WTC11 (cell line): ENCODE measurements around the gene NEK4. TPM values are rescaled to one million over a fixed set of nuclear protein-coding genes. Genes with fewer than 3 reads are reported as not detected.
A peak's percentile ranks its signal among the peaks of the same experiment; 100 is the strongest.

Source experiments
- ATAC-seq: fragments of 200-7000 bp; cut with Tn5 transposase; 2 replicates; pipeline ENCODE4 v1.10.0; 2021; ENCODE audit warnings: mild to moderate bottlenecking, moderate library complexity
- CTCF ChIA-PET: fragments of 300-600 bp; sonication (Branson Sonifier 250); formaldehyde crosslinking; loops from one replicate; lab custom pipeline; 2021; ENCODE audit warnings: antibody characterized with exemption; lab: Charles Lee
- POLR2A ChIA-PET: fragments of 350-600 bp; sonication (Branson Sonifier 250); formaldehyde crosslinking; loops from one replicate; lab custom pipeline; 2021; ENCODE audit warnings: antibody characterized with exemption; lab: Charles Lee
- DNase-seq: peaks from one replicate; pipeline ENCODE4 v3.0.0; 2021; ENCODE audit warnings: low spot score
- H3K27ac Mint-ChIP-seq: 2 replicates; pipeline ENCODE4 v1.8.0; 2021; ENCODE audit warnings: mixed read lengths
- H3K27me3 Mint-ChIP-seq: 2 replicates; pipeline ENCODE4 v1.8.0; 2021; ENCODE audit warnings: low read depth, mild to moderate bottlenecking, moderate library complexity, mixed read lengths
- H3K36me3 Mint-ChIP-seq: 2 replicates; pipeline ENCODE4 v1.8.0; 2021; ENCODE audit warnings: mixed read lengths
- H3K4me1 Mint-ChIP-seq: 2 replicates; pipeline ENCODE4 v1.8.0; 2022; ENCODE audit warnings: mixed read lengths
- H3K4me3 Mint-ChIP-seq: 2 replicates; pipeline ENCODE4 v1.8.0; 2021; ENCODE audit warnings: mild to moderate bottlenecking, moderate library complexity, mixed read lengths
- H3K9me3 Mint-ChIP-seq: 2 replicates; pipeline ENCODE4 v1.8.0; 2021; ENCODE audit warnings: mixed read lengths
- CTCF ChIP-seq: fragments of 200-600 bp; IDR thresholded peaks from 2 replicates; pipeline ENCODE4 v1.8.0; 2022; ENCODE audit warnings: antibody characterized with exemption
- E2F1 ChIP-seq: sonication (generic); formaldehyde crosslinking; IDR thresholded peaks from 2 replicates; pipeline ENCODE4 v1.8.0; 2022; ENCODE audit warnings: mild to moderate bottlenecking, missing genetic modification reagents
- E2F5 ChIP-seq: sonication (generic); formaldehyde crosslinking; IDR thresholded peaks from 2 replicates; pipeline ENCODE4 v1.8.1; 2022; ENCODE audit warnings: mild to moderate bottlenecking, moderate library complexity, missing genetic modification reagents
- EMX1 ChIP-seq: fragments of 250-450 bp; sonication (Bioruptor Pico); IDR thresholded peaks from 2 replicates; pipeline ENCODE4 v1.8.0; 2021; ENCODE audit warnings: mild to moderate bottlenecking
- ERG ChIP-seq: fragments of 250-450 bp; sonication (Bioruptor Pico); IDR thresholded peaks from 2 replicates; pipeline ENCODE4 v1.8.0; 2021; ENCODE audit warnings: mild to moderate bottlenecking
- ETV6 ChIP-seq: sonication (generic); formaldehyde crosslinking; IDR thresholded peaks from 2 replicates; pipeline ENCODE4 v1.8.1; 2022; ENCODE audit warnings: mild to moderate bottlenecking, missing genetic modification reagents
- GRHL2 ChIP-seq: fragments of 250-450 bp; sonication (Bioruptor Pico); IDR thresholded peaks from 2 replicates; pipeline ENCODE4 v1.8.0; 2022; ENCODE audit warnings: mild to moderate bottlenecking, moderate library complexity; ENCODE audit not compliant: insufficient replicate concordance, severe bottlenecking
- IRF1 ChIP-seq: sonication (generic); formaldehyde crosslinking; IDR thresholded peaks from 2 replicates; pipeline ENCODE4 v1.8.0; 2023; ENCODE audit warnings: missing genetic modification reagents
- JAZF1 ChIP-seq: fragments of 250-450 bp; sonication (Bioruptor Pico); IDR thresholded peaks from 2 replicates; pipeline ENCODE4 v1.9.0; 2021; ENCODE audit warnings: moderate library complexity, mild to moderate bottlenecking, inconsistent platforms
- JUN ChIP-seq: sonication (generic); formaldehyde crosslinking; IDR thresholded peaks from 2 replicates; pipeline ENCODE4 v1.8.0; 2023; ENCODE audit warnings: mild to moderate bottlenecking, missing genetic modification reagents
- KAT7 ChIP-seq: sonication (generic); formaldehyde crosslinking; IDR thresholded peaks from 2 replicates; pipeline ENCODE4 v1.8.1; 2023; ENCODE audit warnings: missing genetic modification reagents, mild to moderate bottlenecking, borderline replicate concordance
- NFATC4 ChIP-seq: fragments of 250-450 bp; sonication (Bioruptor Pico); IDR thresholded peaks from 2 replicates; pipeline ENCODE4 v1.9.0; 2021; ENCODE audit warnings: mild to moderate bottlenecking
- NFYB ChIP-seq: sonication (generic); formaldehyde crosslinking; conservative IDR thresholded peaks from 2 replicates; pipeline ENCODE4 v1.8.0; 2022; ENCODE audit warnings: low read depth, missing genetic modification reagents
- PRRX2 ChIP-seq: fragments of 250-450 bp; sonication (Bioruptor Pico); IDR thresholded peaks from 2 replicates; pipeline ENCODE4 v1.8.0; 2021; ENCODE audit warnings: mild to moderate bottlenecking
- RELA ChIP-seq: sonication (generic); formaldehyde crosslinking; IDR thresholded peaks from 2 replicates; pipeline ENCODE4 v1.8.1; 2022; ENCODE audit warnings: missing genetic modification reagents, mild to moderate bottlenecking, borderline replicate concordance
- RORB ChIP-seq: fragments of 250-450 bp; sonication (Bioruptor Pico); IDR thresholded peaks from 2 replicates; pipeline ENCODE4 v1.9.0; 2021; ENCODE audit warnings: mild to moderate bottlenecking
- SMAD4 ChIP-seq: sonication (generic); formaldehyde crosslinking; IDR thresholded peaks from 2 replicates; pipeline ENCODE4 v1.8.0; 2022; ENCODE audit warnings: mild to moderate bottlenecking, missing genetic modification reagents
- SP1 ChIP-seq: sonication (generic); formaldehyde crosslinking; conservative IDR thresholded peaks from 2 replicates; pipeline ENCODE4 v1.8.1; 2022; ENCODE audit warnings: missing genetic modification reagents
- TEAD1 ChIP-seq: sonication (generic); formaldehyde crosslinking; IDR thresholded peaks from 2 replicates; pipeline ENCODE4 v1.8.0; 2022; ENCODE audit warnings: mild to moderate bottlenecking, missing genetic modification reagents
- TEAD4 ChIP-seq: sonication (generic); formaldehyde crosslinking; IDR thresholded peaks from 2 replicates; pipeline ENCODE4 v1.8.0; 2022; ENCODE audit warnings: mild to moderate bottlenecking, missing genetic modification reagents
- USF2 ChIP-seq: sonication (generic); formaldehyde crosslinking; IDR thresholded peaks from 2 replicates; pipeline ENCODE4 v1.8.1; 2023; ENCODE audit warnings: mild to moderate bottlenecking, missing genetic modification reagents, moderate library complexity
- ZNF121 ChIP-seq: sonication (generic); formaldehyde crosslinking; IDR thresholded peaks from 2 replicates; pipeline ENCODE4 v1.8.0; 2023; ENCODE audit warnings: missing genetic modification reagents
- ZNF232 ChIP-seq: sonication (generic); formaldehyde crosslinking; IDR thresholded peaks from 2 replicates; pipeline ENCODE4 v1.8.0; 2022; ENCODE audit warnings: mild to moderate bottlenecking, missing genetic modification reagents
- ZNF281 ChIP-seq: sonication (generic); formaldehyde crosslinking; IDR thresholded peaks from 2 replicates; pipeline ENCODE4 v1.8.0; 2023; ENCODE audit warnings: mild to moderate bottlenecking, missing genetic modification reagents
- ZNF423 ChIP-seq: fragments of 250-450 bp; sonication (Bioruptor Pico); IDR thresholded peaks from 2 replicates; pipeline ENCODE4 v2.1.2; 2022; ENCODE audit warnings: mild to moderate bottlenecking, moderate library complexity
- ZNF671 ChIP-seq: fragments of 250-450 bp; sonication (Bioruptor Pico); IDR thresholded peaks from 2 replicates; pipeline ENCODE4 v1.8.0; 2021; ENCODE audit warnings: mild to moderate bottlenecking
- ZSCAN18 ChIP-seq: fragments of 250-450 bp; sonication (Bioruptor Pico); IDR thresholded peaks from 2 replicates; pipeline ENCODE4 v2.1.2; 2022; ENCODE audit warnings: mild to moderate bottlenecking, moderate library complexity
- total RNA-seq: library from RNA; stranded (reverse); gene quantifications from 3 replicates; pipeline ENCODE4 v1.2.3, GENCODE V29; 2021

The NEK4 gene
- total RNA-seq, 1 experiment from 2014 or later = 31.4 TPM

GRCh38 chr3:52705688-52706686 is 64.8 kb downstream of the NEK4 start, which contains the start of the genes GLT8D1 and SPCS1 (continued):
- TF ChIP-seq E2F1 (CRISPR knock-in tag) (peak; percentile 87; the same call in 1 of the 2 replicates), SP1 (CRISPR knock-in tag) (peak; percentile 74), ZNF121 (no peak), E2F5 (CRISPR knock-in tag) (peak; percentile 53; the same call in 1 of the 2 replicates), ZNF671 (no peak), TEAD4 (CRISPR knock-in tag) (no peak), RELA (CRISPR knock-in tag) (no peak; the same call in 1 of the 2 replicates), GRHL2 (CRISPR knock-in tag) (no peak), KAT7 (no peak; the same call in 1 of the 2 replicates), ERG (CRISPR knock-in tag) (no peak), JAZF1 (CRISPR knock-in tag) (no peak), SMAD4 (CRISPR knock-in tag) (no peak), PRRX2 (CRISPR knock-in tag) (no peak), TEAD1 (CRISPR knock-in tag) (peak; percentile 24; the same call in 1 of the 2 replicates), JUN (CRISPR knock-in tag) (no peak), EMX1 (CRISPR knock-in tag) (no peak), ZSCAN18 (no peak)

GRCh38 chr3:52705438-52705687 is 65.4 kb downstream of the NEK4 start:
- peak overlapping the region; percentile 96 for H3K4me3 Mint-ChIP-seq
- peaks cover 7% of the 10 kb centered on the region for H3K36me3 Mint-ChIP-seq
- H3K27me3 Mint-ChIP-seq = no peaks in the 10 kb centered on the region
- peaks cover 13% of the 10 kb centered on the region for H3K4me1 Mint-ChIP-seq
- ChIA-PET CTCF (interaction anchor here (0.8 to 1.6 kb wide), 3 partner anchors 10 to 115 kb away, joined by 3 to 6 read pairs (median 3); no protein-coding TSS in a partner anchor), POLR2A (interaction anchor here (1.0 to 1.9 kb wide), 2 partner anchors 9 kb away, joined by 3 to 5 read pairs; no protein-coding TSS in a partner anchor)
- peak; percentile 37; the same call in 1 of the 2 replicates for ATAC-seq
- peak overlapping the region; percentile 46; the same call in 1 of the 2 replicates for H3K27ac Mint-ChIP-seq
- DNase-seq = no peak
- H3K9me3 Mint-ChIP-seq = no peaks in the 10 kb centered on the region
- TF ChIP-seq ZNF232 (CRISPR knock-in tag) = peak; percentile 13; the same call in 1 of the 2 replicates
- TF ChIP-seq ETV6 = 0 out of 2 replicates have a peak, but pooled peaks have one; percentile 31
- TF ChIP-seq ZNF423 (CRISPR knock-in tag) = no peak
- no peak for TF ChIP-seq USF2 (CRISPR knock-in tag)
- no peak for TF ChIP-seq ZNF281 (CRISPR knock-in tag)
- TF ChIP-seq IRF1 (CRISPR knock-in tag) = no peak
- no peak for TF ChIP-seq RORB (CRISPR knock-in tag)
- no peak for TF ChIP-seq NFATC4 (CRISPR knock-in tag)
- TF ChIP-seq NFYB (CRISPR knock-in tag) = 0 out of 2 replicates have a peak, but pooled peaks have one; percentile 24
- no peak for TF ChIP-seq CTCF
